Caki2 (cell line): ENCODE measurements around the gene ANKRD30B. TPM values are rescaled to one million over a fixed set of nuclear protein-coding genes. Genes with fewer than 3 reads are reported as not detected.
"Not testable (repeated sequence)": the region's sequence is repeated elsewhere in the genome, so short reads cannot be mapped to it uniquely, and the experiment has no call there.

ENCODE experiments used
- DNase-seq: peaks from one replicate; pipeline ENCODE4 v3.0.0-alpha.2; 2015; ENCODE audit warnings: low read depth
- in situ Hi-C: cut with HindIII; loops from 2 replicates; pipeline ENCODE4 v1.10.0; 2016; ENCODE audit warnings: low sequenced_read_pairs, low pct_unique_long_range_greater_than_20kb, mixed read lengths
- total RNA-seq: library from RNA; depleted of rRNA; stranded (reverse); fragments of >200 nt; shearing (Covaris generic); gene quantifications from 2 replicates; pipeline ENCODE4 v1.2.3, GENCODE V29; 2014; ENCODE audit warnings: low replicate concordance; rRNA removed

The ANKRD30B gene
- total RNA-seq, 1 experiment from 2014 or later: not detected

- in situ Hi-C loops: not testable (repeated sequence)
- DNase-seq: peak; percentile 76
Measured at GRCh38 chr18:14826972-14827632, 79.1 kb downstream of the ANKRD30B start.

GRCh38 chr18:14841607-14842006, 93.6 kb downstream of the ANKRD30B start:
- DNase-seq, in situ Hi-C loops: not testable (repeated sequence)

GRCh38 chr18:14851533-14851932, 103.6 kb downstream of the ANKRD30B start:
- in situ Hi-C loops, DNase-seq: not testable (repeated sequence)

GRCh38 chr18:14855634-14856033, 107.7 kb downstream of the ANKRD30B start:
- in situ Hi-C loops, DNase-seq: not testable (repeated sequence)

GRCh38 chr18:14856256-14856655, 108.3 kb downstream of the ANKRD30B start:
- DNase-seq, in situ Hi-C loops: not testable (repeated sequence)

GRCh38 chr18:14858514-14858913, 110.5 kb downstream of the ANKRD30B start:
- DNase-seq, in situ Hi-C loops: not testable (repeated sequence)

- in situ Hi-C loops: not testable (repeated sequence)
Measured at GRCh38 chr18:14859995-14860394, 112.0 kb downstream of the ANKRD30B start.

GRCh38 chr18:14866426-14866825, 118.5 kb downstream of the ANKRD30B start:
- in situ Hi-C loops: not testable (repeated sequence)

More at GRCh38 chr18:14859995-14860394, 112.0 kb downstream of the ANKRD30B start:
- DNase-seq: not testable (repeated sequence)

GRCh38 chr18:14867988-14868387, 120.0 kb downstream of the ANKRD30B start:
- DNase-seq, in situ Hi-C loops: not testable (repeated sequence)

More at GRCh38 chr18:14866426-14866825, 118.5 kb downstream of the ANKRD30B start:
- DNase-seq: not testable (repeated sequence)

GRCh38 chr18:14868825-14869224, 120.9 kb downstream of the ANKRD30B start:
- in situ Hi-C loops, DNase-seq: not testable (repeated sequence)

- in situ Hi-C loops, DNase-seq: not testable (repeated sequence)
Measured at GRCh38 chr18:14878826-14879225, 130.9 kb downstream of the ANKRD30B start.

GRCh38 chr18:14900435-14900834, 152.5 kb downstream of the ANKRD30B start:
- DNase-seq: no peak
- in situ Hi-C loops: no loop called here

Other genes starting within 250 kb of the ANKRD30B start
- not detected in 2 replicates for gene POTEC, start 204.6 kb upstream of the ANKRD30B start, total RNA-seq